ENCODE results near the gene IGF2BP1. TPM values are rescaled to one million over a fixed set of nuclear protein-coding genes. Genes with fewer than 3 reads are reported as not detected.
"Not testable (repeated sequence)": the region's sequence is repeated elsewhere in the genome, so short reads cannot be mapped to it uniquely, and the experiment has no call there.

The IGF2BP1 gene
- total RNA-seq, 4 donors from 2014 or later: not detected

GRCh38 chr17:49093131-49093530 lies 95.9 kb downstream of the IGF2BP1 start:
- peaks cover 9% of the 10 kb centered on the region for H3K27me3 ChIP-seq
- H3K4me1 ChIP-seq: no peaks in the 10 kb centered on the region
- no peak for DNase-seq (ENCODE audit: low spot score in 2 of 2)
- H3K36me3 ChIP-seq: no peaks in the 10 kb centered on the region
- H3K9me3 ChIP-seq: no peaks in the 10 kb centered on the region
- H3K27ac ChIP-seq: no peak overlapping the region
- TF ChIP-seq POLR2AphosphoS5 (IDR thresholded peaks at IDR 0.05) (no peak), POLR2A (IDR thresholded peaks at IDR 0.05) (no peak), CTCF (IDR thresholded peaks at IDR 0.05) (no peak), EP300 (IDR thresholded peaks at IDR 0.05) (no peak)
- H3K4me3 ChIP-seq: no peak overlapping the region
- WGBS: 52% methylated on average over 10 of the region's 10 CpGs

- no peak for DNase-seq (ENCODE audit: low spot score in 2 of 2)
- H3K27ac ChIP-seq: peak overlapping the region; percentile 6
- TF ChIP-seq POLR2A (IDR thresholded peaks at IDR 0.05) (no peak), CTCF (IDR thresholded peaks at IDR 0.05) (no peak), EP300 (IDR thresholded peaks at IDR 0.05) (no peak), POLR2AphosphoS5 (IDR thresholded peaks at IDR 0.05) (no peak)
Measured at GRCh38 chr17:49100601-49101000, 103.4 kb downstream of the IGF2BP1 start.

GRCh38 chr17:49101054-49101534 lies 103.9 kb downstream of the IGF2BP1 start:
- Histone ChIP-seq H3K27me3 (peaks cover 6% of the 10 kb centered on the region), H3K4me3 (no peak overlapping the region), H3K27ac (peak overlapping the region; percentile 6), H3K9me3 (no peaks in the 10 kb centered on the region), H3K36me3 (no peaks in the 10 kb centered on the region), H3K4me1 (peaks cover 14% of the 10 kb centered on the region)
- no peak for DNase-seq (ENCODE audit: low spot score in 2 of 2)
- 56% methylated on average over 4 of the region's 4 CpGs for WGBS
- TF ChIP-seq POLR2A (IDR thresholded peaks at IDR 0.05) (no peak), CTCF (IDR thresholded peaks at IDR 0.05) (no peak), POLR2AphosphoS5 (IDR thresholded peaks at IDR 0.05) (no peak), EP300 (IDR thresholded peaks at IDR 0.05) (no peak)

More at GRCh38 chr17:49100601-49101000, 103.4 kb downstream of the IGF2BP1 start:
- Histone ChIP-seq H3K4me3 (no peak overlapping the region), H3K4me1 (peaks cover 14% of the 10 kb centered on the region), H3K9me3 (no peaks in the 10 kb centered on the region), H3K27me3 (peaks cover 6% of the 10 kb centered on the region), H3K36me3 (no peaks in the 10 kb centered on the region)

- H3K36me3 ChIP-seq; H3K27me3 ChIP-seq; H3K27ac ChIP-seq; H3K9me3 ChIP-seq; H3K4me3 ChIP-seq; DNase-seq (ENCODE audit: low spot score in 2 of 2): not testable (repeated sequence)
- WGBS: 98% methylated on average over 14 of the region's 14 CpGs
- H3K4me1 ChIP-seq: peaks cover 22% of the 10 kb centered on the region
Measured at GRCh38 chr17:49103360-49103759, 106.2 kb downstream of the IGF2BP1 start.

- H3K27ac ChIP-seq: no peak overlapping the region
- H3K4me3 ChIP-seq: no peak overlapping the region
- 84% methylated on average over 8 of the region's 8 CpGs for WGBS
- H3K4me1 ChIP-seq: peaks cover 30% of the 10 kb centered on the region
- DNase-seq (ENCODE audit: low spot score in 2 of 2): no peak
- no peaks in the 10 kb centered on the region for H3K36me3 ChIP-seq
- H3K9me3 ChIP-seq: no peaks in the 10 kb centered on the region
- peaks cover 2% of the 10 kb centered on the region for H3K27me3 ChIP-seq
- TF ChIP-seq POLR2AphosphoS5 (IDR thresholded peaks at IDR 0.05) (no peak), CTCF (IDR thresholded peaks at IDR 0.05) (no peak), POLR2A (IDR thresholded peaks at IDR 0.05) (no peak), EP300 (IDR thresholded peaks at IDR 0.05) (no peak)
Measured at GRCh38 chr17:49104511-49105074, 107.4 kb downstream of the IGF2BP1 start.

Other genes starting within 250 kb of the IGF2BP1 start
- gene TTLL6, start 180.2 kb upstream of the IGF2BP1 start, total RNA-seq: not detected
- gene CALCOCO2, start 166.3 kb upstream of the IGF2BP1 start, total RNA-seq: 100 to 1,000 TPM in 2 of 4 donors, 10 to 100 TPM in 2; 87.2 to 133 (median 102) TPM
- gene ATP5MC1, start 104.6 kb upstream of the IGF2BP1 start, total RNA-seq: 100 to 1,000 TPM in 3 of 4 donors, 10 to 100 TPM in 1; 79.8 to 128 (median 112) TPM
- 10 to 100 TPM; 57.2 to 73.2 (median 69.7) TPM for gene UBE2Z, start 89.0 kb upstream of the IGF2BP1 start, total RNA-seq
- gene SNF8, start 52.5 kb upstream of the IGF2BP1 start, total RNA-seq: 10 to 100 TPM; 41.1 to 80.1 (median 63.6) TPM
- gene GIP, start 28.8 kb upstream of the IGF2BP1 start, total RNA-seq: not detected
- gene B4GALNT2, start 135.4 kb downstream of the IGF2BP1 start, total RNA-seq: 1 to 10 TPM in 3 of 4 donors, under 1 TPM in 1; 0.68 to 2.6 (median 2.1) TPM
- 1 to 10 TPM in 1 of 4 donors, not detected in 3; 1.7 TPM for gene GNGT2, start 213.2 kb downstream of the IGF2BP1 start, total RNA-seq
- 1 to 10 TPM; 2.3 to 6.7 (median 3.0) TPM for gene ABI3, start 213.3 kb downstream of the IGF2BP1 start, total RNA-seq
- under 1 TPM in 2 of 4 donors, not detected in 2; 0.70 to 0.79 TPM for gene PHOSPHO1, start 233.4 kb downstream of the IGF2BP1 start, total RNA-seq

Data from suprapubic skin (tissue), 4 donors.